Gastroesophageal sphincter (tissue), 3 donors: ENCODE measurements around the gene GK.

Experiments used
- CTCF ChIP-seq, 4 experiments: fragments of 200-600 bp in 2 of 4; fragments of 450-650 bp in 2 of 4; sonication (generic) in 1 of 4; IDR thresholded peaks; one replicate each; pipeline ENCODE4 v1.5.1; 2017 to 2019; ENCODE audit warnings: antibody characterized with exemption in 4 of 4, mild to moderate bottlenecking in 2 of 4, moderate library complexity in 2 of 4
- EP300 ChIP-seq: sonication (generic); formaldehyde crosslinking; IDR thresholded peaks from one replicate; pipeline ENCODE4 v1.6.1; 2017; ENCODE audit warnings: antibody characterized with exemption, mild to moderate bottlenecking

GRCh38 chrX:30620980-30621618 is 32.1 kb upstream of the GK start:
- TF ChIP-seq CTCF (IDR thresholded peaks at IDR 0.05) (no peak), EP300 (no peak)
